Measurements from ENCODE around the gene CD74.

- TF ChIP-seq THAP7 (CRISPR knock-in tag; IDR thresholded peaks at IDR 0.05) (no peak), USF2 (IDR thresholded peaks at IDR 0.05; ENCODE audit: low read depth, low read length) (no peak), USF2 (CRISPR knock-in tag; IDR thresholded peaks at IDR 0.05; ENCODE audit: borderline replicate concordance) (no peak), CTCF (CRISPR knock-in tag; IDR thresholded peaks at IDR 0.05) (no peak), RBFOX2 (IDR thresholded peaks at IDR 0.05; ENCODE audit: low read depth, low read length) (no peak), HIC2 (CRISPR knock-in tag; IDR thresholded peaks at IDR 0.05; ENCODE audit: low read depth) (no peak), ZBTB7A (CRISPR knock-in tag; IDR thresholded peaks at IDR 0.05) (no peak), JUND (CRISPR knock-in tag; IDR thresholded peaks at IDR 0.05) (no peak), ZNF224 (CRISPR knock-in tag; IDR thresholded peaks at IDR 0.05) (no peak), ZNF12 (CRISPR knock-in tag; IDR thresholded peaks at IDR 0.05) (no peak), POLR2A (IDR thresholded peaks at IDR 0.05; ENCODE audit: insufficient read depth in 1 of 2, low read depth in 2 of 2, low read length in 2 of 2) (no peak)
Observed at GRCh38 chr5:150356575-150357294, 56.0 kb downstream of the CD74 start.

All from HepG2 (cell line).